Spleen (tissue), 3 donors: ENCODE measurements around the gene TEX14.

ENCODE experiments used
- POLR2A ChIP-seq, 3 donors: fragments of 450-650 bp; IDR thresholded peaks; one replicate each; pipeline ENCODE4 v1.5.1; 2017; ENCODE audit warnings: antibody characterized with exemption in 3 of 3, mild to moderate bottlenecking in 1 of 3
- POLR2AphosphoS5 ChIP-seq, 3 donors: sonication (generic); formaldehyde crosslinking; IDR thresholded peaks; one replicate each; pipeline ENCODE4 v1.5.1; 2017; ENCODE audit warnings: antibody characterized with exemption in 3 of 3

- no peak for TF ChIP-seq POLR2AphosphoS5 (IDR thresholded peaks at IDR 0.05)
- TF ChIP-seq POLR2A (IDR thresholded peaks at IDR 0.05): no peak
Observed at GRCh38 chr17:58516644-58517377, 175.0 kb downstream of the TEX14 start.
